K562 (cell line): ENCODE measurements around the gene PIGT. TPM values are rescaled to one million over a fixed set of nuclear protein-coding genes. Genes with fewer than 3 reads are reported as not detected.

ENCODE experiments used
- CAMTA2 ChIP-seq: fragments of 250-450 bp; sonication (Bioruptor Pico); conservative IDR thresholded peaks from 2 replicates; pipeline ENCODE4 v1.5.1; 2022
- CHCHD3 ChIP-seq: fragments of 250-450 bp; sonication (Bioruptor Pico); IDR thresholded peaks from 2 replicates; pipeline ENCODE4 v2.1.2; 2022; ENCODE audit warnings: mild to moderate bottlenecking
- GTF2F1 ChIP-seq: IDR thresholded peaks from 2 replicates; pipeline ENCODE4 v1.6.1; 2011; ENCODE audit warnings: low read depth, low read length, improper control_type of control experiment
- IRF2 ChIP-seq: sonication (generic); formaldehyde crosslinking; IDR thresholded peaks from 2 replicates; pipeline ENCODE4 v1.8.1; 2022; ENCODE audit warnings: mild to moderate bottlenecking, missing genetic modification reagents
- KAT8 ChIP-seq: fragments of 450-650 bp; IDR thresholded peaks from 2 replicates; pipeline ENCODE4 v1.6.1; 2016; ENCODE audit warnings: low read depth, mild to moderate bottlenecking
- MXI1 ChIP-seq: IDR thresholded peaks from 2 replicates; pipeline ENCODE4 v1.6.1; 2011; ENCODE audit warnings: low read depth, mild to moderate bottlenecking, improper control_type of control experiment, low read length
- NBN ChIP-seq: fragments of 450-650 bp; IDR thresholded peaks from 2 replicates; pipeline ENCODE4 v1.6.1; 2016; ENCODE audit warnings: low read depth, mild to moderate bottlenecking
- POLR2H ChIP-seq: IDR thresholded peaks from 2 replicates; pipeline ENCODE4 v1.6.1; 2016; ENCODE audit warnings: missing genetic modification characterization, low read depth, mild to moderate bottlenecking, control low read depth, missing compliant biosample characterization, moderate library complexity
- SMARCA4 ChIP-seq: fragments of 450-650 bp; IDR thresholded peaks from 2 replicates; pipeline ENCODE4 v1.6.1; 2016
- SOX6 ChIP-seq: fragments of 450-650 bp; IDR thresholded peaks from 2 replicates; pipeline ENCODE4 v1.6.1; 2014; ENCODE audit warnings: mild to moderate bottlenecking
- STAT6 ChIP-seq: sonication (generic); formaldehyde crosslinking; IDR thresholded peaks from 2 replicates; pipeline ENCODE4 v1.8.1; 2023; ENCODE audit warnings: mild to moderate bottlenecking, missing genetic modification reagents
- SUPT5H ChIP-seq: fragments of 450-650 bp; IDR thresholded peaks from 2 replicates; pipeline ENCODE4 v1.6.1; 2016
- ZC3H8 ChIP-seq: fragments of 450-650 bp; IDR thresholded peaks from 2 replicates; pipeline ENCODE4 v1.6.1; 2017
- ZKSCAN3 ChIP-seq: fragments of 250-450 bp; sonication (Bioruptor Pico); IDR thresholded peaks from 2 replicates; pipeline ENCODE4 v1.4.0; 2020
- ZNF12 ChIP-seq: sonication (generic); formaldehyde crosslinking; IDR thresholded peaks from 2 replicates; pipeline ENCODE4 v1.4.0; 2020; ENCODE audit warnings: mild to moderate bottlenecking, missing genetic modification reagents
- ZNF165 ChIP-seq: fragments of 250-450 bp; sonication (Bioruptor Pico); IDR thresholded peaks from 2 replicates; pipeline ENCODE4 v1.4.0; 2020; ENCODE audit warnings: borderline replicate concordance
- ZNF347 ChIP-seq: fragments of 450-650 bp; formaldehyde crosslinking; IDR thresholded peaks from 2 replicates; pipeline ENCODE4 v1.4.0; 2020; ENCODE audit warnings: low read depth, mild to moderate bottlenecking, moderate library complexity
- ZNF561 ChIP-seq: fragments of 450-650 bp; formaldehyde crosslinking; conservative IDR thresholded peaks from 2 replicates; pipeline ENCODE4 v1.4.0; 2020; ENCODE audit warnings: mild to moderate bottlenecking, moderate library complexity
- ZNF778 ChIP-seq: fragments of 450-650 bp; formaldehyde crosslinking; IDR thresholded peaks from 2 replicates; pipeline ENCODE4 v1.4.0; 2020; ENCODE audit warnings: mild to moderate bottlenecking, moderate library complexity
- polyA plus RNA-seq, 8 experiments: library from polyadenylated mRNA; depleted of rRNA in 4 of 8; stranded (reverse) in 5 of 8; unstranded in 3 of 8; fragments of >200 nt; fragmentation: Nextera tagmentation in 2 of 8; fragmentation: Illumina TruSeq in 1 of 8; extraction: Ambion mirVana in 2 of 8; extraction: Trizol in 1 of 8; gene quantifications; 2 replicates each; pipeline versions ENCODE4 v1.2.1 to v1.2.3, GENCODE V29; 2011 to 2014; ENCODE audit warnings: inconsistent platforms in 1 of 8, missing spikeins in 1 of 8
- total RNA-seq, 7 experiments: library from RNA; depleted of rRNA in 6 of 7; stranded (reverse); fragments of >200 nt in 6 of 7; fragmentation: Illumina TruSeq in 2 of 7; extraction: Trizol in 2 of 7; gene quantifications; 2 replicates each; pipeline versions ENCODE4 v1.2.1 to v1.2.3, GENCODE V29; 2011 to 2021; ENCODE audit warnings: low replicate concordance in 1 of 7
- TF ChIP-seq, protein P1 (sequence below): fragments of 250-450 bp; sonication (Bioruptor Pico); IDR thresholded peaks from 2 replicates; pipeline ENCODE4 v1.9.0; 2021; ENCODE audit warnings: mild to moderate bottlenecking

PIGT gene
- total and polyA plus RNA-seq, 9 of the 15 experiments (the other 6 are each of a cell fraction or from before 2014, with no cell fraction given) = 14.6 to 108 (median 46.9) TPM

DNA sequence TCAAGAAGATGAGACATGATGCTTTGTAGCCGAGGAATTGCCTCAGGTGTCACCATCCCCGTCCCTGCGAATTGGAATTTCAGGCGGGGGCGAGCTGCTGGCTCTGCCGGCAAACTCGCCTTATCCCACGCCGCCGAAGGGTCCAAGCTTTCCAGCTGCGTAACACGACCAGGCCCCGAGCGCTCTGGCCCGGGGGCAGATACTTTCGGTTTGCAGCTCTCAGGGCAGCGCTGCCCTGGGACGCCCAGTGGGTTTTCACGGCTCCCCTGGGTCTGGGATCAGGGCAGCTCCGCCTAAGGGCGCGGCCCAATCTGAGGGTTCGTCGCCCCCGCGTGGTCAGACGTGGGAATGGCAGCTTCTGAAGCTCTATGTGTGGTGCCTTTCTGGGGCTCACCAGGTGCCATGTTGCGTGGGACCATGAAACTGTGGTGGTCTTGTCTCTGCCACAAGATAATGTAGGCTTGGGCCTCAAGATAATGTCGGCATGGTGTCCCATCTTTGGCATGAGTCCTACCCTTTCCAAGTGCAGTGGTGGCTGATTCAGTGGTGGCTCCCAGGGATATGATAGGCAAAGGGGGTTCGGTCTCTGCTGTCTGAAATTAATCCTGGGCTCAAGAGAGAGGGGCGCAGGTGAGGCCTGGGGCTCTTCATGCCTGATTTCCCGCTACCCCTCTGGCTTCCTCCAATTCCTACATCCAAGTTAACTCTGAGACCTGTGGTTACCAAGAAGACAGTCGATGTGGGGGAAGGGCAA is 21.0 kb downstream of the PIGT start (continued):
- TF ChIP-seq ZC3H8 (no peak), STAT6 (CRISPR knock-in tag) (no peak), SUPT5H (no peak), ZKSCAN3 (CRISPR knock-in tag) (no peak), KAT8 (no peak), ZNF778 (CRISPR knock-in tag) (no peak), POLR2H (tag) (no peak), GTF2F1 (no peak), ZNF347 (no peak), ZNF561 (CRISPR knock-in tag) (no peak), SOX6 (no peak; the same call in 1 of the 2 replicates), CHCHD3 (CRISPR knock-in tag) (no peak), SMARCA4 (no peak), ZNF12 (no peak), CAMTA2 (CRISPR knock-in tag) (no peak), NBN (no peak), MXI1 (no peak), ZNF165 (no peak), IRF2 (CRISPR knock-in tag) (no peak)
- TF ChIP-seq, protein P1, sequence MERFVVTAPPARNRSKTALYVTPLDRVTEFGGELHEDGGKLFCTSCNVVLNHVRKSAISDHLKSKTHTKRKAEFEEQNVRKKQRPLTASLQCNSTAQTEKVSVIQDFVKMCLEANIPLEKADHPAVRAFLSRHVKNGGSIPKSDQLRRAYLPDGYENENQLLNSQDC (CRISPR knock-in tag) = no peak
